Activated CD8-positive, alpha-beta memory T cell treated with anti-CD3 and anti-CD28 coated beads, Interleukin-2, amount 50 U/mL, for 1 hour (primary cell): ENCODE data around the gene MTX1.
"Not testable (repeated sequence)": the region's sequence is repeated elsewhere in the genome, so short reads cannot be mapped to it uniquely, and the experiment has no call there.

Experiments
- DNase-seq: peaks from one replicate; pipeline ENCODE4 v3.0.0-alpha.2; 2020; ENCODE audit errors: extremely low read depth

Gene MTX1

GRCh38 chr1:155188268-155188667, 20.2 kb upstream of the MTX1 start:
- no peak for DNase-seq

- not testable (repeated sequence) for DNase-seq
Observed at GRCh38 chr1:155189926-155190325, 18.6 kb upstream of the MTX1 start.

GRCh38 chr1:155191904-155192303, 16.6 kb upstream of the MTX1 start:
- no peak for DNase-seq

- DNase-seq = no peak
Observed at GRCh38 chr1:155192346-155193274, 15.9 kb upstream of the MTX1 start.

GRCh38 chr1:155193275-155193990, 15.1 kb upstream of the MTX1 start:
- DNase-seq = no peak

GRCh38 chr1:155193991-155194240, 14.6 kb upstream of the MTX1 start:
- DNase-seq = not testable (repeated sequence)

GRCh38 chr1:155195201-155196102, 13.0 kb upstream of the MTX1 start:
- no peak for DNase-seq

- no peak for DNase-seq
Observed at GRCh38 chr1:155196103-155196892, 12.2 kb upstream of the MTX1 start.

- DNase-seq = no peak
Observed at GRCh38 chr1:155196893-155197638, 11.4 kb upstream of the MTX1 start.

- no peak for DNase-seq
Observed at GRCh38 chr1:155197901-155198546, 10.5 kb upstream of the MTX1 start.

GRCh38 chr1:155198547-155198906, 10.0 kb upstream of the MTX1 start:
- DNase-seq = no peak

- no peak for DNase-seq
Observed at GRCh38 chr1:155199792-155200191, 8.7 kb upstream of the MTX1 start.

GRCh38 chr1:155200920-155201319, 7.6 kb upstream of the MTX1 start:
- no peak for DNase-seq

GRCh38 chr1:155202198-155202597, 6.3 kb upstream of the MTX1 start:
- DNase-seq = no peak

GRCh38 chr1:155202731-155203515, 5.6 kb upstream of the MTX1 start:
- DNase-seq = no peak

- no peak for DNase-seq
Observed at GRCh38 chr1:155205035-155205434, 3.5 kb upstream of the MTX1 start.

- DNase-seq = no peak
Observed at GRCh38 chr1:155205969-155206593, 2.4 kb upstream of the MTX1 start.

- peak; percentile 80 for DNase-seq
Observed at GRCh38 chr1:155206891-155207805, 1.3 kb upstream of the MTX1 start.
